Measurements from ENCODE around the gene KIF4A. TPM values are rescaled to one million over a fixed set of nuclear protein-coding genes. Genes with fewer than 3 reads are reported as not detected.

Gene KIF4A
- total RNA-seq, 1 experiment from 2014 or later = 40.3 TPM

- Histone ChIP-seq H3K9me2 (ENCODE audit: insufficient read depth) (no peaks in the 10 kb centered on the region), H3K27ac (ENCODE audit: low read depth, low read length) (no peak overlapping the region), H3K4me2 (ENCODE audit: low read length) (no peak overlapping the region), H4K20me1 (ENCODE audit: insufficient read depth) (no peaks in the 10 kb centered on the region), H2AFZ (ENCODE audit: low read depth, low read length, poor library complexity, severe bottlenecking) (no peak overlapping the region), H3K36me3 (ENCODE audit: control insufficient read depth in 1 of 2, insufficient read depth in 2 of 2, low read length in 2 of 2) (no peaks in the 10 kb centered on the region), H3K4me3 (replicated peaks in 1 of 2; ENCODE audit: low read depth in 1 of 2, low read length in 2 of 2) (no peak overlapping the region), H3K79me2 (ENCODE audit: insufficient read depth, low read length) (no peaks in the 10 kb centered on the region), H3K9me3 (ENCODE audit: control insufficient read depth in 1 of 2, insufficient read depth in 1 of 2, low read depth in 1 of 2, low read length in 2 of 2) (no peaks in the 10 kb centered on the region), H3K4me1 (ENCODE audit: control insufficient read depth in 1 of 2, insufficient read depth in 2 of 2, low read length in 2 of 2) (peaks cover 2 to 34% of the 10 kb centered on the region in 2 experiments; a peak in 2 of 4 replicates), H3K27me3 (ENCODE audit: insufficient read depth, low read length) (no peaks in the 10 kb centered on the region), H3K9ac (ENCODE audit: low read length) (no peak overlapping the region)
- POLR2A ChIA-PET = no interaction called here
- CTCF ChIA-PET = no interaction called here
- TF ChIP-seq EGR1 (IDR thresholded peaks at IDR 0.05; ENCODE audit: low read depth) (no peak), POLR2AphosphoS5 (IDR thresholded peaks at IDR 0.05; ENCODE audit: low read depth, low read length) (no peak), CEBPB (IDR thresholded peaks at IDR 0.05; ENCODE audit: low read depth) (no peak), CTCF (IDR thresholded peaks at IDR 0.05 in 2 of 3, conservative IDR thresholded peaks at IDR 0.05 in 1 of 3; ENCODE audit: borderline replicate concordance in 1 of 3, insufficient read depth in 1 of 3, low read depth in 2 of 3, low read length in 2 of 3) (no peak), SRF (IDR thresholded peaks at IDR 0.05; ENCODE audit: low read depth) (no peak), ELF1 (IDR thresholded peaks at IDR 0.05; ENCODE audit: borderline replicate concordance, low read depth) (no peak), ZBTB33 (IDR thresholded peaks at IDR 0.05; ENCODE audit: extremely low read depth, insufficient replicate concordance, low read length) (no peak), EZH2phosphoT487 (IDR thresholded peaks at IDR 0.05; ENCODE audit: borderline replicate concordance) (no peak), TCF7L2 (IDR thresholded peaks at IDR 0.05; ENCODE audit: borderline replicate concordance, extremely low read depth, insufficient read depth, insufficient read length) (no peak), ATF3 (IDR thresholded peaks at IDR 0.05) (no peak), EZH2 (IDR thresholded peaks at IDR 0.05) (no peak)
- intact Hi-C loops (cut with micrococcal nuclease) = no loop called here
- no peak for DNase-seq (ENCODE audit: low read depth, low spot score)
- ATAC-seq = no peak
- BruUV-seq (replicated peaks) = no TSS peak
- RAD21 ChIA-PET (ENCODE audit: low non-redundant PET in 1 of 2, low total read pairs in 2 of 2, uncharacterized antibody in 2 of 2, unreplicated experiment in 2 of 2) = no interaction called here
Observed at GRCh38 chrX:70436343-70436742, 146.4 kb downstream of the KIF4A start.

Measured in HCT116 (cell line).